NOMO-1 treated with dmso at 0.1 percent for 144 hours (cell line): Measurements from ENCODE around the gene CHMP4B.

ENCODE experiments used
- DNase-seq: peaks from one replicate; lab custom pipeline; 2025; ENCODE audit not compliant: unreplicated experiment; lab: John Stamatoyannopoulos, UW

CHMP4B gene

GRCh38 chr20:33859751-33860150, 48.6 kb downstream of the CHMP4B start:
- DNase-seq: no peak

GRCh38 chr20:33861458-33861857, 50.3 kb downstream of the CHMP4B start:
- no peak for DNase-seq

- DNase-seq: no peak
These were observed 51.7 kb downstream of the CHMP4B start for GRCh38 chr20:33862709-33863403.

- no peak for DNase-seq
These were observed 52.5 kb downstream of the CHMP4B start for GRCh38 chr20:33863440-33864323.

- no peak for DNase-seq
These were observed 53.3 kb downstream of the CHMP4B start for GRCh38 chr20:33864324-33864963.

- DNase-seq: no peak
These were observed 54.7 kb downstream of the CHMP4B start for GRCh38 chr20:33865761-33866370.

GRCh38 chr20:33866398-33867100, 55.4 kb downstream of the CHMP4B start:
- no peak for DNase-seq

- no peak for DNase-seq
These were observed 56.9 kb downstream of the CHMP4B start for GRCh38 chr20:33868042-33868441.

- no peak for DNase-seq
These were observed 57.4 kb downstream of the CHMP4B start for GRCh38 chr20:33868595-33868994.

GRCh38 chr20:33869283-33869682, 58.1 kb downstream of the CHMP4B start:
- no peak for DNase-seq

GRCh38 chr20:33871362-33871761, 60.2 kb downstream of the CHMP4B start:
- no peak for DNase-seq

- no peak for DNase-seq
These were observed 63.0 kb downstream of the CHMP4B start for GRCh38 chr20:33874129-33874528.

- DNase-seq: no peak
These were observed 63.9 kb downstream of the CHMP4B start for GRCh38 chr20:33875055-33875454.

- no peak for DNase-seq
These were observed 64.4 kb downstream of the CHMP4B start for GRCh38 chr20:33875534-33876026.

GRCh38 chr20:33878583-33878982, 67.4 kb downstream of the CHMP4B start:
- no peak for DNase-seq

GRCh38 chr20:33880396-33880795, 69.2 kb downstream of the CHMP4B start:
- DNase-seq: no peak

GRCh38 chr20:33881989-33882388, 70.8 kb downstream of the CHMP4B start:
- DNase-seq: no peak

GRCh38 chr20:33882481-33882880, 71.3 kb downstream of the CHMP4B start:
- no peak for DNase-seq

- DNase-seq: no peak
These were observed 72.0 kb downstream of the CHMP4B start for GRCh38 chr20:33883164-33883563.

- no peak for DNase-seq
These were observed 73.5 kb downstream of the CHMP4B start for GRCh38 chr20:33884633-33885032.

- no peak for DNase-seq
These were observed 78.2 kb downstream of the CHMP4B start for GRCh38 chr20:33889312-33889711.
